AG20443 (cell line): ENCODE measurements around the gene IQCK.
"Not testable (repeated sequence)": the region's sequence is repeated elsewhere in the genome, so short reads cannot be mapped to it uniquely, and the experiment has no call there.

Experiments used
- DNase-seq: peaks from one replicate; pipeline ENCODE4 v3.0.0; 2012; ENCODE audit warnings: low spot score, mixed read lengths

IQCK gene

GRCh38 chr16:19699472-19699871, 18.6 kb upstream of the IQCK start:
- DNase-seq = no peak

GRCh38 chr16:19700319-19700781, 17.7 kb upstream of the IQCK start:
- DNase-seq = peak; percentile 49

- no peak for DNase-seq
Measured at GRCh38 chr16:19701091-19701490, 17.0 kb upstream of the IQCK start.

GRCh38 chr16:19703172-19703889, 14.7 kb upstream of the IQCK start:
- no peak for DNase-seq

- DNase-seq = peak; percentile 59
Measured at GRCh38 chr16:19704321-19705145, 13.5 kb upstream of the IQCK start.

GRCh38 chr16:19705146-19705501, 12.9 kb upstream of the IQCK start:
- no peak for DNase-seq

GRCh38 chr16:19705843-19706242, 12.2 kb upstream of the IQCK start:
- no peak for DNase-seq

- DNase-seq = no peak
Measured at GRCh38 chr16:19706846-19707245, 11.2 kb upstream of the IQCK start.

- no peak for DNase-seq
Measured at GRCh38 chr16:19707569-19708295, 10.3 kb upstream of the IQCK start.

GRCh38 chr16:19708296-19709205, 9.5 kb upstream of the IQCK start:
- DNase-seq = no peak

- DNase-seq = no peak
Measured at GRCh38 chr16:19709381-19710136, 8.5 kb upstream of the IQCK start.

GRCh38 chr16:19710191-19710908, 7.7 kb upstream of the IQCK start:
- DNase-seq = no peak

- DNase-seq = no peak
Measured at GRCh38 chr16:19710991-19711545, 7.0 kb upstream of the IQCK start.

- no peak for DNase-seq
Measured at GRCh38 chr16:19711643-19712042, 6.4 kb upstream of the IQCK start.

- DNase-seq = no peak
Measured at GRCh38 chr16:19712418-19713058, 5.5 kb upstream of the IQCK start.

GRCh38 chr16:19713697-19714096, 4.4 kb upstream of the IQCK start:
- DNase-seq = no peak

- DNase-seq = no peak
Measured at GRCh38 chr16:19715566-19715965, 2.5 kb upstream of the IQCK start.

GRCh38 chr16:19716183-19716582, 1.9 kb upstream of the IQCK start:
- DNase-seq = no peak

GRCh38 chr16:19716728-19717127, 1.3 kb upstream of the IQCK start:
- DNase-seq = not testable (repeated sequence)
